ENCODE results near the gene CSHL1.
A peak's percentile ranks its signal among the peaks of the same experiment; 100 is the strongest.
"Not testable (repeated sequence)": the region's sequence is repeated elsewhere in the genome, so short reads cannot be mapped to it uniquely, and the experiment has no call there.

The CSHL1 gene

DNA sequence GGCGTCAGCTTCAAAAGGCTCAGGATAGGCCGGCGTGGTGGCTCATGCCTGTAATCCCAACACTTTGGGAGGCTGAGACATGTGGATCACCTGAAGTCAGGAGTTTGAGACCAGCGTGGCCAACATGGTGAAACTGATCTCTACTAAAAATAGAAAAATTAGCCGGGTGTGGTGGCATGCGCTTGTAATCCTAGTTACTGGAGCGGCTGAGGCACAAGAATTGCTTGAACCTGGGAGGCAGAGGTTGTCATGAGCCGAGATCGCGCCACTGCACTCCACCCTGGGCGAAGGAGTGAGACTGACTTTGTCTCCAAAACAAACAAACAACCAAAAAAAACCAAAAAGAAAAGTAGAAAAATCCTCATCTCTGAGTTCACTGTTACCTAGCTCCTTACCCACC is 25.9 kb downstream of the CSHL1 start:
- not testable (repeated sequence) for DNase-seq (ENCODE audit: low read depth)

DNA sequence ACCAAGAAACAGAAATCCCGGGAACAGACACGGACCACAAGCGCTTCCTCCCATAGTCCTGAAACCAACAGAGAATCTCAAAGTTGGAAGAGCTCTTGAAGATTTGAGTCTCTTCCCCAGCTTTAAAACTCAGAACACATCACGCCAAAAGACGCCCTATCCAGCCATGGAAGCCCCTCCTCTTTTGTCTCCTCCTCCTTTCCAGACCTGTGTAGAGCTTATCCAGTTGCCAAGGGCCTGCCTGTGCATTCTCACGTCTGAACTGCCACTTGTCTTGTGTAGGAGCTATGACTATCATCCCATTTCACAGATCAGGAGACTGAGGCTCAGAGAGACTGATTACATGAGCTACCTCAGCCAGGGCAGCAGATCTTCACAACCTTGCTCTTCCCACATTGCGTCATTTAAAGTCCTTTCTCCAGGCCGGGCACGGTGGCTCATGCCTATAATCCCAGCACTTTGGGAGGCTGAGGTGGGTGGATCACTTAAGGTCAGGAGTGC is 28.4 kb downstream of the CSHL1 start:
- DNase-seq (ENCODE audit: low read depth), result not testable (repeated sequence)

- DNase-seq (ENCODE audit: low read depth), result peak; percentile 45
Observed at GRCh38 chr17:63881935-63882601, 29.0 kb downstream of the CSHL1 start, which contains the start of gene GH2. Gene GH2 (minus strand): TSS chr17:63881944. CDS start chr17:63881801, 143 bp downstream.

DNA sequence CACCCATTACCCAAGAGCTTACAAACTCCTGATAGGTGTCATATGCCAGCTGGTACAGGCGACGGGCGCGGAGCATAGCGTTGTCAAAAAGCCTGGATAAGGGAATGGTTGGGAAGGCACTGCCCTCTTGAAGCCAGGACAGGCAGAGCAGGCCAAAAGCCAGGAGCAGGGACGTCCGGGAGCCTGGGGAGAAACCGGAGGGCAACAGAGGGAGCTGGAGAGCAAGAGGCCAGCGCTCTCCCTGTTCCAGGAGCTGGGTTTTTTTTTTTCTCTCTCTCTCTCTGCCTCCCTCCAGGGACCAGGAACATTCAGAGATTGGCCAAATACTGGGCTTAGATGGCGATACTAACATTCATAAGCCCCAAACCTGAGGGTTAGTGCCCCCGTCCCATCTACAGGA is 29.7 kb downstream of the CSHL1 start:
- not testable (repeated sequence) for DNase-seq (ENCODE audit: low read depth)

DNA sequence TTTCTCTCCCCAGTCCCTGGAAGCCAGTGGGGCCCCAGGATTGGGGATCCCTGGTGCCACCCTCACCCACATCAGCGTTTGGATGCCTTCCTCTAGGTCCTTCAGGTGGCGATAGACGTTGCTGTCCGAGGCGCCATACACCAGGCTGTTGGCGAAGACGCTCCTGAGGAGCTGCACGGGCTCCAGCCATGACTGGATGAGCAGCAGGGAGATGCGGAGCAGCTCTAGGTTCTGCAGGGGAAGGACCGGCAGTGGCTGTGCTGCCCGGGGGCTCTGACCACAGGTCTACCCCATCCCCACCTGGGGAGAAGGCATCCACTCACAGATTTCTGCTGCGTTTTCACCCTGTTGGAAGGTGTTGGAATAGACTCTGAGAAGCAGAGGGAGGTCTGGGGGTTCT is 30.4 kb downstream of the CSHL1 start:
- DNase-seq (ENCODE audit: low read depth), result no peak

DNA sequence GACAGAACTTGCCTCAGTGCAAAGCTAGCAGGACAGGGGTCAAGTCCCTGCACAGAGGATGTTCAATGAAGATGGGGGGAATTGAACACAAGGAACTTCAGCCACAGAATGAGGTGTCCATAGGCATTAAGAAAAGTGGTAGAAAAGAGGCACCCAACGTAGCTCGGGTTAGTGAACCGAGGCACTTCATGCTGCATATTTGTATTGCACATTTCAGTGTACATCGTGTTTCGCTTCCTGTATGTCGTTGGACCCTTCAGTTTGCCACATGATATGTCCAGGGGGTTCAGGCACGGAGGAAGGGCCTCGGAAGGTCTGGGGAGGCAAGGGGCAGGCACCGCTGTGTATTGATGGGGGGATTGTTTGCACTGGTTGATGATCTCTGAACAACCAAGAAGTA is 32.6 kb downstream of the CSHL1 start:
- not testable (repeated sequence) for DNase-seq (ENCODE audit: low read depth)

DNA sequence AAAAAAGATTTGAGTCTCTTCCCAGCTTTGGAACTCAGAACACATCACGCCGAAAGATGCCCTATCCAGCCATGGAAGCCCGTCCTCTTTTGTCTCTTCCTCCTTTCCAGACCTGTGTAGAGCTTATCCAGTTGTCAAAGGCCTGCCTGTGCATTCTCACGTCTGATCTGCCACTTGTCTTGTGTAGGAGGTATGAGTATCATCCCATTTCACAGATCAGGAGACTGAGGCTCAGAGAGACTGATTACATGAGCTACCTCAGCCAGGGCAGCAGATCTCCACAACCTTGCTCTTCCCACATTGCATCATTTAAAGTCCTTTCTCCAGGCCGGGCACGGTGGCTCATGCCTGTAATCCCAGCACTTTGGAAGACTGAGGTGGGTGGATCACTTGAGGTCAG is 36.4 kb downstream of the CSHL1 start:
- not testable (repeated sequence) for DNase-seq (ENCODE audit: low read depth)

- DNase-seq (ENCODE audit: low read depth), result not testable (repeated sequence)
Observed at GRCh38 chr17:63874061-63874626, 36.9 kb downstream of the CSHL1 start.

DNA sequence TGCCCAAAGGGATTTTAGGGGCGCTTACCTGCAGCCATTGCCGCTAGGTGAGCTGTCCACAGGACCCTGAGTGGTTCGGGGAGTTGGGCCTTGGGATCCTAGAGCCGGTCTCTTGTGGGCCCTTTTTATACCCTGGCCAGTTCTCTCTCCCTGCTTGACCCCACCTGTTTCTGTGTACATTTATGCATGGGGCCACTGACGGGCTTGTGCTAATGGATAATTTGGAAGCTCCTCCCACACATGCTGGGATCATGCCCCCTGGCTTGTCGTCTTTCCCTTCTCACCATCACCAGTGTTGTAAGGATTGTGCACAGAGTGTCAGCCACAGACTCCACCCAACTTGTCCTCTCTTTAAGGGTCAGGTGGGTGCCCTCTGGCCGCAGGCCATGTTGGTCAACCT is 37.5 kb downstream of the CSHL1 start, which contains the start of gene CSH2:
TSS of gene CSH2 (minus strand) at position 101 of the 400 bp plus-strand sequence. CDS start at position 38, 63 bp downstream.
- not testable (repeated sequence) for DNase-seq (ENCODE audit: low read depth)

- not testable (repeated sequence) for DNase-seq (ENCODE audit: low read depth)
Observed at GRCh38 chr17:63871646-63872365, 39.3 kb downstream of the CSHL1 start.

- DNase-seq (ENCODE audit: low read depth), result not testable (repeated sequence)
Observed at GRCh38 chr17:63870292-63870665, 40.8 kb downstream of the CSHL1 start.

DNA sequence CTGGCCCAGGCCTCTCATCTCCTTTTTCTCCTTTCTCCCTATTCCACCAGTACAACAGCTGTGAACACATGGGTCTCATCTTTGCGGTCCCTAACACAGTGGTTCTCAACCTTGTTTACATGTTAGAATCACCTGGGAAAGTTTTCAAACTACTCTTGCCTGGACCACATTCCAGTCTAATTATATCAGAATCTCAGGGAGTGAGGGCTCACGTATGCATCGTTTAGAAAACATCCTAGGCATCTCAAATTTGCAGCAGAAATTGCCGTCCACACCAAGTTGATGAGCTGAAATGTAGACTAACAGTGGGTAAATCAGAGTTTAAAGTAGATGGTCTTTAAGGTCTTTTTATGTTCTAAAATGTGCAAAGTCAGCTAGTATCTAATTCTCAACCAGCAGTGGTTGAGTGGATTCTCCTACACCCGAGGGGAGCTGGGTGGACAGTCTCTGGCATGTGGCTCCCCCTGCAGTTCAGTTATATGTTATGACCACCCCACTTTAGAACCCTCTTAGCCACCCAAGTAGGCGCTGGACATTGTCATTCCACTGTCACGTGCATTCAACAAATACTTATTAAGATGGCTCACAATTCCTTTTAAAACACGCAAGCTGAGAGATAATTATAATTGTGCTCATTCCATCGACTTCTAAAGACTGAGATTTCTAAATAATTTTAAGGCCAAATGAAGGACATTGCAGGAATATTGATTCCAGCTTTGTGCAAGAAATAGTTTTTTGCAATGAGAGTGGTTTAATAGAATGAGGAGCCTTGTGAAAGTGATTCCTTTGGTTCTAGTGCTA is 41.4 kb downstream of the CSHL1 start:
- not testable (repeated sequence) for DNase-seq (ENCODE audit: low read depth)

- DNase-seq (ENCODE audit: low read depth), result not testable (repeated sequence)
Observed at GRCh38 chr17:63866625-63867024, 44.4 kb downstream of the CSHL1 start.

Data from T follicular helper cell (primary cell).